LNCAP (cell line): ENCODE measurements around the gene HELT.

ENCODE experiments used
- CTCF ChIP-seq: fragments of 450-650 bp; IDR thresholded peaks from 2 replicates; pipeline ENCODE4 v1.5.1; 2017; ENCODE audit warnings: mild to moderate bottlenecking

Gene HELT

GRCh38 chr4:185061610-185062009, 43.3 kb downstream of the HELT start:
- no peak for TF ChIP-seq CTCF

GRCh38 chr4:185062606-185063005, 44.3 kb downstream of the HELT start:
- TF ChIP-seq CTCF, result no peak

- TF ChIP-seq CTCF, result no peak
These were observed 47.9 kb downstream of the HELT start for GRCh38 chr4:185066179-185066578.

- no peak for TF ChIP-seq CTCF
These were observed 50.5 kb downstream of the HELT start for GRCh38 chr4:185068837-185069236.
